IMR-90 (cell line): Measurements from ENCODE around the gene CTBP1. TPM values are rescaled to one million over a fixed set of nuclear protein-coding genes. Genes with fewer than 3 reads are reported as not detected.

Experiments used
- ATAC-seq: fragments of 200-7000 bp; cut with Tn5 transposase; 2 replicates; pipeline ENCODE4 v1.9.1; 2020; ENCODE audit warnings: low read depth, mild to moderate bottlenecking, moderate library complexity
- BruUV-seq: library from RNA; stranded (reverse); fragments of 400-500 nt; replicated peaks from 2 replicates; lab custom pipeline; 2021; lab: Mats Ljungman, UMichigan
- CTCF ChIA-PET: fragments of 300-600 bp; formaldehyde crosslinking; extraction: SDS; loops from one replicate; lab custom pipeline; 2021; ENCODE audit warnings: antibody characterized with exemption; lab: Yijun Ruan, JAX
- POLR2A ChIA-PET: fragments of 300-600 bp; sonication (Branson Sonifier 250); formaldehyde crosslinking; loops from one replicate; lab custom pipeline; 2022; ENCODE audit warnings: antibody characterized with exemption; ENCODE audit not compliant: unreplicated experiment; lab: Charles Lee
- DNase-seq: peaks from one replicate; pipeline ENCODE4 v3.0.0; 2013
- H2AFZ ChIP-seq: replicated peaks from 2 replicates; pipeline ENCODE3; 2013; ENCODE audit warnings: low read length, mild to moderate bottlenecking; ENCODE audit not compliant: poor library complexity
- H2AK5ac ChIP-seq: 2 replicates; pipeline ENCODE4 v1.6.1; 2013; ENCODE audit warnings: low read depth, low read length, inconsistent platforms
- H2AK9ac ChIP-seq: replicated peaks from 2 replicates; pipeline ENCODE3; 2013; ENCODE audit warnings: mild to moderate bottlenecking, low read depth, low read length, moderate library complexity; ENCODE audit not compliant: poor library complexity
- H2BK120ac ChIP-seq: 2 replicates; pipeline ENCODE4 v1.6.1; 2013; ENCODE audit warnings: low read depth, low read length, inconsistent platforms
- H2BK15ac ChIP-seq: 3 replicates; pipeline ENCODE4 v1.6.1; 2013; ENCODE audit warnings: low read depth, low read length, inconsistent platforms
- H2BK20ac ChIP-seq: 2 replicates; pipeline ENCODE4 v1.6.1; 2013; ENCODE audit warnings: low read depth, mild to moderate bottlenecking, inconsistent platforms, low read length, moderate library complexity
- H2BK5ac ChIP-seq: 2 replicates; pipeline ENCODE4 v1.6.1; 2013; ENCODE audit warnings: mild to moderate bottlenecking, low read depth, low read length, inconsistent platforms; ENCODE audit not compliant: poor library complexity, severe bottlenecking
- H3K14ac ChIP-seq: replicated peaks from 2 replicates; pipeline ENCODE4 v1.6.1; 2013; ENCODE audit warnings: low read depth, low read length, inconsistent platforms
- H3K18ac ChIP-seq: 2 replicates; pipeline ENCODE4 v1.6.1; 2013; ENCODE audit warnings: low read depth, low read length, control low read depth
- H3K23ac ChIP-seq: 2 replicates; pipeline ENCODE4 v1.6.1; 2013; ENCODE audit warnings: low read depth, low read length, inconsistent platforms
- H3K27ac ChIP-seq: 2 replicates; pipeline ENCODE4 v1.5.1; 2013; ENCODE audit warnings: mild to moderate bottlenecking, control low read depth, low read length; ENCODE audit not compliant: insufficient read depth
- H3K27me3 ChIP-seq: 2 replicates; pipeline ENCODE4 v1.6.1; 2013; ENCODE audit warnings: low read length; ENCODE audit not compliant: control insufficient read depth, insufficient read depth
- H3K36me3 ChIP-seq: 2 replicates; pipeline ENCODE4 v1.6.1; 2013; ENCODE audit warnings: low read length, mixed read lengths; ENCODE audit not compliant: control insufficient read depth, insufficient read depth
- H3K4ac ChIP-seq: 2 replicates; pipeline ENCODE4 v1.6.1; 2013; ENCODE audit warnings: low read depth, low read length, inconsistent platforms
- H3K4me1 ChIP-seq: 2 replicates; pipeline ENCODE4 v1.6.1; 2013; ENCODE audit warnings: low read length, mixed read lengths; ENCODE audit not compliant: control insufficient read depth, insufficient read depth
- H3K4me2 ChIP-seq: 2 replicates; pipeline ENCODE4 v1.6.1; 2013; ENCODE audit warnings: low read depth, mild to moderate bottlenecking, control low read depth, low read length, moderate library complexity
- H3K4me3 ChIP-seq: 2 replicates; pipeline ENCODE4 v1.5.1; 2013; ENCODE audit warnings: low read depth, mild to moderate bottlenecking, control low read depth, low read length, moderate library complexity; ENCODE audit not compliant: insufficient read depth
- H3K56ac ChIP-seq: 2 replicates; pipeline ENCODE4 v1.6.1; 2013; ENCODE audit warnings: low read length, inconsistent platforms; ENCODE audit not compliant: insufficient read depth; ENCODE audit errors: extremely low read depth
- H3K79me1 ChIP-seq, 2 experiments: 2 replicates each; pipeline ENCODE4 v1.6.1; 2013; ENCODE audit warnings: low read length in 2 of 2, inconsistent platforms in 1 of 2, low read depth in 1 of 2
- H3K9ac ChIP-seq: 2 replicates; pipeline ENCODE4 v1.6.1; 2013; ENCODE audit warnings: low read depth, low read length, control low read depth
- H3K9me1 ChIP-seq: 2 replicates; pipeline ENCODE4 v1.6.1; 2013; ENCODE audit warnings: low read length, inconsistent platforms; ENCODE audit not compliant: insufficient read depth
- H3K9me3 ChIP-seq: 2 replicates; pipeline ENCODE4 v1.6.1; 2013; ENCODE audit warnings: low read length; ENCODE audit not compliant: control insufficient read depth, insufficient read depth
- H4K20me1 ChIP-seq: 2 replicates; pipeline ENCODE4 v1.6.1; 2013; ENCODE audit warnings: low read length, inconsistent platforms; ENCODE audit not compliant: insufficient read depth
- H4K5ac ChIP-seq: 2 replicates; pipeline ENCODE4 v1.6.1; 2013; ENCODE audit warnings: mild to moderate bottlenecking, low read depth, low read length, control low read depth
- H4K8ac ChIP-seq, 2 experiments: 2 replicates each; pipeline ENCODE4 v1.6.1; 2013; ENCODE audit warnings: low read depth in 2 of 2, low read length in 2 of 2, control low read depth in 1 of 2, inconsistent platforms in 1 of 2
- H4K91ac ChIP-seq: 2 replicates; pipeline ENCODE4 v1.6.1; 2013; ENCODE audit warnings: low read depth, low read length, inconsistent platforms; ENCODE audit not compliant: insufficient read depth
- BHLHE40 ChIP-seq: fragments of 150-350 bp; IDR thresholded peaks from 2 replicates; pipeline ENCODE4 v1.6.1; 2016; ENCODE audit warnings: mild to moderate bottlenecking, low read depth, low read length
- CEBPB ChIP-seq: IDR thresholded peaks from 2 replicates; pipeline ENCODE4 v1.6.1; 2012; ENCODE audit warnings: low read depth, low read length, improper control_type of control experiment
- CHD1 ChIP-seq: IDR thresholded peaks from 2 replicates; pipeline ENCODE4 v1.6.1; 2012; ENCODE audit warnings: low read depth, low read length, improper control_type of control experiment
- FOS ChIP-seq: fragments of 150-350 bp; IDR thresholded peaks from 2 replicates; pipeline ENCODE4 v1.6.1; 2016; ENCODE audit warnings: low read depth, low read length
- MAZ ChIP-seq: IDR thresholded peaks from 2 replicates; pipeline ENCODE4 v1.6.1; 2012; ENCODE audit warnings: low read depth, mild to moderate bottlenecking, low read length, improper control_type of control experiment, moderate library complexity, borderline replicate concordance
- RCOR1 ChIP-seq: IDR thresholded peaks from 2 replicates; pipeline ENCODE4 v1.6.1; 2012; ENCODE audit warnings: mild to moderate bottlenecking, low read length, improper control_type of control experiment; ENCODE audit not compliant: insufficient replicate concordance
- RFX5 ChIP-seq: IDR thresholded peaks from 2 replicates; pipeline ENCODE4 v1.8.0; 2012; ENCODE audit warnings: low read depth, mild to moderate bottlenecking, low read length, moderate library complexity
- SMC3 ChIP-seq: fragments of 150-350 bp; IDR thresholded peaks from 2 replicates; pipeline ENCODE4 v1.6.1; 2016; ENCODE audit warnings: low read depth, mild to moderate bottlenecking, antibody characterized with exemption, low read length, moderate library complexity
- WGBS, 2 experiments: methylation state at CpG; one replicate each; pipeline versions ENCODE4 v1.1.5 to v1.1.7; 2013; ENCODE audit warnings: missing lambda C conversion rate in 2 of 2; ENCODE audit not compliant: insufficient read length in 1 of 2; ENCODE audit errors: extremely low coverage in 2 of 2; 5-methylcytosine and 5-hydroxymethylcytosine counted together
- dilution Hi-C: fragments of 300-500 bp; cut with HindIII; formaldehyde crosslinking; loops from one replicate; pipeline ENCODE4 v1.14.3; 2018; ENCODE audit warnings: low sequenced_read_pairs; ENCODE audit not compliant: unreplicated experiment
- in situ Hi-C: fragments of 300-500 bp; cut with MboI; formaldehyde crosslinking; loops from 3 replicates; pipeline ENCODE4 v1.14.3; 2019; ENCODE audit warnings: low sequenced_read_pairs, inconsistent platforms, mixed read lengths
- intact Hi-C: fragments of 100-400 bp; cut with micrococcal nuclease; formaldehyde crosslinking; loops from 2 replicates; pipeline ENCODE4 v1.10.0; 2022
- polyA plus RNA-seq, 3 experiments: library from polyadenylated mRNA; depleted of rRNA; stranded (reverse); fragments of >200 nt; gene quantifications; 2 replicates each; pipeline ENCODE4 v1.2.3, GENCODE V29; 2012; ENCODE audit warnings: low replicate concordance in 1 of 3
- total RNA-seq: library from RNA; depleted of rRNA; stranded (reverse); fragments of >200 nt; gene quantifications from 2 replicates; pipeline ENCODE4 v1.2.3, GENCODE V29; 2012
- TF ChIP-seq, protein P1 (sequence below): conservative IDR thresholded peaks from 2 replicates; pipeline ENCODE4 v1.5.1; 2012; ENCODE audit warnings: mild to moderate bottlenecking, low read depth, low read length, improper control_type of control experiment
- TF ChIP-seq, protein P2 (sequence below): fragments of 150-350 bp; IDR thresholded peaks from 2 replicates; pipeline ENCODE4 v1.6.1; 2017; ENCODE audit warnings: mild to moderate bottlenecking, antibody characterized with exemption, low read length, low read depth
- TF ChIP-seq, protein P3 (sequence below): fragments of 150-350 bp; IDR thresholded peaks from 2 replicates; pipeline ENCODE4 v1.6.1; 2016; ENCODE audit warnings: low read depth, mild to moderate bottlenecking, low read length, moderate library complexity, borderline replicate concordance

The CTBP1 gene
- total and polyA plus RNA-seq, 2 of the 4 experiments (the other 2 are of a cell fraction) = 147 to 212 TPM

GRCh38 chr4:1252928-1253492 is 4.1 kb upstream of the CTBP1 start:
- no peak overlapping the region for H3K14ac ChIP-seq
- H4K20me1 ChIP-seq = no peaks in the 10 kb centered on the region
- H4K91ac ChIP-seq = no peak overlapping the region
- in situ Hi-C loops (no loop called here), intact Hi-C loops (no loop called here), dilution Hi-C loops (no loop called here)
- no peak overlapping the region for H3K18ac ChIP-seq
- no peak overlapping the region for H4K8ac ChIP-seq
- no peaks in the 10 kb centered on the region for H3K27me3 ChIP-seq
- no TSS peak for BruUV-seq
- H3K27ac ChIP-seq = no peak overlapping the region
- ATAC-seq = no peak
- no peak for DNase-seq
- ChIA-PET POLR2A (no interaction called here), CTCF (no interaction called here)
- no peak overlapping the region for H2BK5ac ChIP-seq
- no peak overlapping the region for H3K23ac ChIP-seq
- TF ChIP-seq RFX5 (no peak), CHD1 (no peak), MAZ (no peak), SMC3 (no peak), CEBPB (no peak), BHLHE40 (no peak), RCOR1 (no peak), FOS (no peak)
- TF ChIP-seq, protein P1, sequence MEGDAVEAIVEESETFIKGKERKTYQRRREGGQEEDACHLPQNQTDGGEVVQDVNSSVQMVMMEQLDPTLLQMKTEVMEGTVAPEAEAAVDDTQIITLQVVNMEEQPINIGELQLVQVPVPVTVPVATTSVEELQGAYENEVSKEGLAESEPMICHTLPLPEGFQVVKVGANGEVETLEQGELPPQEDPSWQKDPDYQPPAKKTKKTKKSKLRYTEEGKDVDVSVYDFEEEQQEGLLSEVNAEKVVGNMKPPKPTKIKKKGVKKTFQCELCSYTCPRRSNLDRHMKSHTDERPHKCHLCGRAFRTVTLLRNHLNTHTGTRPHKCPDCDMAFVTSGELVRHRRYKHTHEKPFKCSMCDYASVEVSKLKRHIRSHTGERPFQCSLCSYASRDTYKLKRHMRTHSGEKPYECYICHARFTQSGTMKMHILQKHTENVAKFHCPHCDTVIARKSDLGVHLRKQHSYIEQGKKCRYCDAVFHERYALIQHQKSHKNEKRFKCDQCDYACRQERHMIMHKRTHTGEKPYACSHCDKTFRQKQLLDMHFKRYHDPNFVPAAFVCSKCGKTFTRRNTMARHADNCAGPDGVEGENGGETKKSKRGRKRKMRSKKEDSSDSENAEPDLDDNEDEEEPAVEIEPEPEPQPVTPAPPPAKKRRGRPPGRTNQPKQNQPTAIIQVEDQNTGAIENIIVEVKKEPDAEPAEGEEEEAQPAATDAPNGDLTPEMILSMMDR = no peak
- TF ChIP-seq, protein P2, sequence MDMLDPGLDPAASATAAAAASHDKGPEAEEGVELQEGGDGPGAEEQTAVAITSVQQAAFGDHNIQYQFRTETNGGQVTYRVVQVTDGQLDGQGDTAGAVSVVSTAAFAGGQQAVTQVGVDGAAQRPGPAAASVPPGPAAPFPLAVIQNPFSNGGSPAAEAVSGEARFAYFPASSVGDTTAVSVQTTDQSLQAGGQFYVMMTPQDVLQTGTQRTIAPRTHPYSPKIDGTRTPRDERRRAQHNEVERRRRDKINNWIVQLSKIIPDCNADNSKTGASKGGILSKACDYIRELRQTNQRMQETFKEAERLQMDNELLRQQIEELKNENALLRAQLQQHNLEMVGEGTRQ = no peak
- TF ChIP-seq, protein P3, sequence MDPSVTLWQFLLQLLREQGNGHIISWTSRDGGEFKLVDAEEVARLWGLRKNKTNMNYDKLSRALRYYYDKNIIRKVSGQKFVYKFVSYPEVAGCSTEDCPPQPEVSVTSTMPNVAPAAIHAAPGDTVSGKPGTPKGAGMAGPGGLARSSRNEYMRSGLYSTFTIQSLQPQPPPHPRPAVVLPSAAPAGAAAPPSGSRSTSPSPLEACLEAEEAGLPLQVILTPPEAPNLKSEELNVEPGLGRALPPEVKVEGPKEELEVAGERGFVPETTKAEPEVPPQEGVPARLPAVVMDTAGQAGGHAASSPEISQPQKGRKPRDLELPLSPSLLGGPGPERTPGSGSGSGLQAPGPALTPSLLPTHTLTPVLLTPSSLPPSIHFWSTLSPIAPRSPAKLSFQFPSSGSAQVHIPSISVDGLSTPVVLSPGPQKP = no peak
- no peak overlapping the region for H2AK5ac ChIP-seq
- H2AFZ ChIP-seq = no peak overlapping the region
- H3K4me2 ChIP-seq = no peak overlapping the region
- H3K4me1 ChIP-seq = peaks cover 3% of the 10 kb centered on the region; the same call in 1 of the 2 replicates
- peaks cover 36% of the 10 kb centered on the region for H3K9me3 ChIP-seq
- H2AK9ac ChIP-seq = no peak overlapping the region
- no peak overlapping the region for H3K9ac ChIP-seq
- H2BK15ac ChIP-seq = no peak overlapping the region
- H2BK120ac ChIP-seq = no peak overlapping the region
- H3K4ac ChIP-seq = no peak overlapping the region
- H3K79me1 ChIP-seq = peaks cover 22 to 25% of the 10 kb centered on the region in 2 experiments
- H2BK20ac ChIP-seq = no peak overlapping the region
- H3K36me3 ChIP-seq = peaks cover 11% of the 10 kb centered on the region
- H3K56ac ChIP-seq = no peak overlapping the region
- WGBS, 2 experiments = 94% methylated on average over 3 of the region's 6 CpGs; no CpG with 5 or more reads in 1 of the 2 experiments
- H4K5ac ChIP-seq = no peak overlapping the region
- H3K4me3 ChIP-seq = no peak overlapping the region
- H3K9me1 ChIP-seq = no peaks in the 10 kb centered on the region
